PC-9 (cell line): ENCODE data around the gene PHLPP1.

Experiments used
- EZH2 ChIP-seq: fragments of 200-600 bp; sonication (generic); IDR thresholded peaks from 2 replicates; pipeline ENCODE4 v1.8.0; 2017; ENCODE audit warnings: antibody characterized with exemption, low read depth
- TF ChIP-seq, protein P1 (sequence below): fragments of 200-600 bp; sonication (generic); conservative IDR thresholded peaks from 2 replicates; pipeline ENCODE4 v1.6.1; 2017; ENCODE audit warnings: mixed run types, antibody characterized with exemption, mild to moderate bottlenecking, moderate library complexity

- TF ChIP-seq, protein P1, sequence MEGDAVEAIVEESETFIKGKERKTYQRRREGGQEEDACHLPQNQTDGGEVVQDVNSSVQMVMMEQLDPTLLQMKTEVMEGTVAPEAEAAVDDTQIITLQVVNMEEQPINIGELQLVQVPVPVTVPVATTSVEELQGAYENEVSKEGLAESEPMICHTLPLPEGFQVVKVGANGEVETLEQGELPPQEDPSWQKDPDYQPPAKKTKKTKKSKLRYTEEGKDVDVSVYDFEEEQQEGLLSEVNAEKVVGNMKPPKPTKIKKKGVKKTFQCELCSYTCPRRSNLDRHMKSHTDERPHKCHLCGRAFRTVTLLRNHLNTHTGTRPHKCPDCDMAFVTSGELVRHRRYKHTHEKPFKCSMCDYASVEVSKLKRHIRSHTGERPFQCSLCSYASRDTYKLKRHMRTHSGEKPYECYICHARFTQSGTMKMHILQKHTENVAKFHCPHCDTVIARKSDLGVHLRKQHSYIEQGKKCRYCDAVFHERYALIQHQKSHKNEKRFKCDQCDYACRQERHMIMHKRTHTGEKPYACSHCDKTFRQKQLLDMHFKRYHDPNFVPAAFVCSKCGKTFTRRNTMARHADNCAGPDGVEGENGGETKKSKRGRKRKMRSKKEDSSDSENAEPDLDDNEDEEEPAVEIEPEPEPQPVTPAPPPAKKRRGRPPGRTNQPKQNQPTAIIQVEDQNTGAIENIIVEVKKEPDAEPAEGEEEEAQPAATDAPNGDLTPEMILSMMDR = no peak
- no peak for TF ChIP-seq EZH2
Observed at GRCh38 chr18:62672600-62672999, 42.7 kb upstream of the PHLPP1 start.
